C4-2B (cell line): Measurements from ENCODE around the gene PDE4A.
"Not testable (repeated sequence)": the region's sequence is repeated elsewhere in the genome, so short reads cannot be mapped to it uniquely, and the experiment has no call there.

Source experiments
- H3K27ac ChIP-seq: fragments of 450-650 bp; 2 replicates; pipeline ENCODE4 v1.5.1; 2017
- ZFX ChIP-seq: fragments of 450-650 bp; IDR thresholded peaks from 2 replicates; pipeline ENCODE4 v1.6.1; 2017
- TF ChIP-seq, protein P1 (sequence below): fragments of 450-650 bp; conservative IDR thresholded peaks from 2 replicates; pipeline ENCODE4 v1.5.1; 2017; ENCODE audit warnings: mild to moderate bottlenecking

PDE4A gene

GRCh38 chr19:10395436-10395835, 24.9 kb upstream of the PDE4A start:
- TF ChIP-seq, protein P1, sequence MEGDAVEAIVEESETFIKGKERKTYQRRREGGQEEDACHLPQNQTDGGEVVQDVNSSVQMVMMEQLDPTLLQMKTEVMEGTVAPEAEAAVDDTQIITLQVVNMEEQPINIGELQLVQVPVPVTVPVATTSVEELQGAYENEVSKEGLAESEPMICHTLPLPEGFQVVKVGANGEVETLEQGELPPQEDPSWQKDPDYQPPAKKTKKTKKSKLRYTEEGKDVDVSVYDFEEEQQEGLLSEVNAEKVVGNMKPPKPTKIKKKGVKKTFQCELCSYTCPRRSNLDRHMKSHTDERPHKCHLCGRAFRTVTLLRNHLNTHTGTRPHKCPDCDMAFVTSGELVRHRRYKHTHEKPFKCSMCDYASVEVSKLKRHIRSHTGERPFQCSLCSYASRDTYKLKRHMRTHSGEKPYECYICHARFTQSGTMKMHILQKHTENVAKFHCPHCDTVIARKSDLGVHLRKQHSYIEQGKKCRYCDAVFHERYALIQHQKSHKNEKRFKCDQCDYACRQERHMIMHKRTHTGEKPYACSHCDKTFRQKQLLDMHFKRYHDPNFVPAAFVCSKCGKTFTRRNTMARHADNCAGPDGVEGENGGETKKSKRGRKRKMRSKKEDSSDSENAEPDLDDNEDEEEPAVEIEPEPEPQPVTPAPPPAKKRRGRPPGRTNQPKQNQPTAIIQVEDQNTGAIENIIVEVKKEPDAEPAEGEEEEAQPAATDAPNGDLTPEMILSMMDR = no peak
- no peak for TF ChIP-seq ZFX

DNA sequence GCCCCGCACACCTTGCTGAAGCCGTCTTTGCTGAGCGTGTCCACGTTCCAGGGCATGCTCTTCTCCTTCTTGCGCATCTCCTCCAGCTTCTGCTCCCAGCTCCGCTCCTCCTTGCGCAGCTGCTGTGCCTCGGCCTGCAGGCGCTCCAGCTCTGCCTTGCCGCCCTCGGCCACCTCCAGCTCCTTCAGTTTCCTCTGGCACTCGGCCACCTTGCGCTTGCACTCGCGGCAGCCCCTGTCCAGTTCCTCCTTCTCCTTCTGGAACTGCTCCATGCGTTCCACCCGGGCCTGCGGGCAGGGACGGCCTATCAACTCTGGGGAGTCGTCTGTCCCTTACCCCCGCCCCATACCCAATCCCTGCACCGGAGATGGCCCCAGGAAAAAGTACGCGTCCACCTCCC, 24.4 kb upstream of the PDE4A start:
- H3K27ac ChIP-seq = peak overlapping the region; percentile 58
- no peak for TF ChIP-seq ZFX
- TF ChIP-seq, protein P1 = no peak

More at GRCh38 chr19:10395436-10395835, 24.9 kb upstream of the PDE4A start:
- H3K27ac ChIP-seq = peak overlapping the region; percentile 58

- TF ChIP-seq ZFX = no peak
- TF ChIP-seq, protein P1 = no peak
- H3K27ac ChIP-seq = no peak overlapping the region
Measured at GRCh38 chr19:10398819-10399218, 21.5 kb upstream of the PDE4A start.

DNA sequence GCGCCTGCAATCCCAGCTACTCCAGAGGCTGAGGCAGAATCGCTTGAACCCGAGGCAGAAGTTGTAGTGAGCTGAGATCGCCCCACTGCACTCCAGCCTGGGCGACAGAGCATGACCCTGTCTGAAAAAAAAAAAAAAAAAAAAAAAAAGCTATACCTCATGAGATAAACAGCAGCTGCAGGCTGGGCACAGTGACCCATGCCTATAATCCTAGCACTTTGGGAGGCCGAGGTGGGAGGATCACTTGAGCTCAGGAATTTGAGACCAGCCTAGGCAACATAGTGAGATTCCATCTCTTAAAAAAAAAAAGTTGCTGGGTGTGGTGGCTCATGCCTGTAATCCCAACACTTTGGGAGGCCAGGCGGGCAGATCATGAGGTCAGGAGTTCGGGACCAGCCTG, 21.0 kb upstream of the PDE4A start:
- H3K27ac ChIP-seq = not testable (repeated sequence)

GRCh38 chr19:10399878-10400277, 20.5 kb upstream of the PDE4A start:
- no peak for TF ChIP-seq ZFX
- TF ChIP-seq, protein P1 = no peak
- no peak overlapping the region for H3K27ac ChIP-seq

DNA sequence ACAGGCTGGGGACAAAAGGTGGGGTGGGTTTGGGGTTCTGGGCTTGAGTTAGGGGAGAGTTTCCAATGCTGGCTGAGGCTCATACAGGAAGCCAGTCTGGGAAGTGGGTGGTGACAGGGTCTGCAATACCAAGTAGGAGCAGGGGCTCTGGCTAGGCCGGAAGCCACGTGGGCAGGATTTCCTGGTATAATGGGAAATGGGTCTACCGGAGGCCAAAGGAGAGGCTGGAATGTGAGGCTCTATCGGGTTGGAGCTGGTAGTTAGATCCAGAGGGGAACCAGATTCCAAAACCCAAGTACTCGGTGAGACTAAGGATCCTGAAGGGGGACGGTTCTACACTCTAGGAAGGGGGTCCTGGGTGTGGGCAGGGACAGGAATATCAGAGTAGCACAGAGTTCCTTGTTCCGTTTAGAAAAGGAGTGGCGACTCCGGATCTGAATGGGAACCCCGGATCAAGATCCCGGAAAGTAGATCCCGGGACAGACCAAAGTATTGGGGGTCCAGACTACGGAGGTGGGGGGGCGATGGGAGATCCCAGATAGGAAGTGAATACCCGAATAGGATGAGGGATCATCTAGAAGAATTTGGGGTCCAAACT, 17.8 kb upstream of the PDE4A start:
- TF ChIP-seq, protein P1 = no peak
- TF ChIP-seq ZFX = no peak
- peak overlapping the region; percentile 87 for H3K27ac ChIP-seq

GRCh38 chr19:10403137-10404021, 17.0 kb upstream of the PDE4A start, which contains the start of gene CDC37:
TSS of gene CDC37 (minus strand) at chr19:10403542. CDS start at chr19:10403479, 63 bp downstream.
- no peak for TF ChIP-seq ZFX
- TF ChIP-seq, protein P1 = no peak
- peak within 1 kb of the TSS; percentile 87 for H3K27ac ChIP-seq
